CD4-positive, alpha-beta T cell treated with Interferon alpha-2 for 1 hour (primary cell): ENCODE results near the gene INPP4B.
"Not testable (repeated sequence)": the region's sequence is repeated elsewhere in the genome, so short reads cannot be mapped to it uniquely, and the experiment has no call there.

Experiments
- DNase-seq, 2 donors: peaks; one replicate each; pipeline ENCODE4 v3.0.0-alpha.2; 2020 to 2022

Gene INPP4B

GRCh38 chr4:142663828-142664227 is 182.3 kb downstream of the INPP4B start:
- DNase-seq, result no peak

GRCh38 chr4:142660728-142661127 is 185.4 kb downstream of the INPP4B start:
- DNase-seq, result no peak

- DNase-seq, result peak in 1 of 2 donors; percentile 39
Observed at GRCh38 chr4:142656178-142656577, 189.9 kb downstream of the INPP4B start.

GRCh38 chr4:142648378-142648777 is 197.7 kb downstream of the INPP4B start:
- no peak for DNase-seq

- peak in 1 of 2 donors; percentile 12 for DNase-seq
Observed at GRCh38 chr4:142645475-142646108, 200.5 kb downstream of the INPP4B start.

GRCh38 chr4:142644628-142645027 is 201.5 kb downstream of the INPP4B start:
- DNase-seq, result not testable (repeated sequence)

- DNase-seq, result no peak
Observed at GRCh38 chr4:142637614-142638013, 208.5 kb downstream of the INPP4B start.

- no peak for DNase-seq
Observed at GRCh38 chr4:142631836-142632235, 214.3 kb downstream of the INPP4B start.

- no peak for DNase-seq
Observed at GRCh38 chr4:142615324-142615665, 230.8 kb downstream of the INPP4B start.

- DNase-seq, result no peak
Observed at GRCh38 chr4:142614621-142615323, 231.3 kb downstream of the INPP4B start.

- DNase-seq, result no peak
Observed at GRCh38 chr4:142607976-142608375, 238.1 kb downstream of the INPP4B start.

- DNase-seq, result no peak
Observed at GRCh38 chr4:142600952-142601351, 245.1 kb downstream of the INPP4B start.

GRCh38 chr4:142598132-142598531 is 248.0 kb downstream of the INPP4B start:
- no peak for DNase-seq

GRCh38 chr4:142596595-142596994 is 249.5 kb downstream of the INPP4B start:
- DNase-seq, result no peak

- no peak for DNase-seq
Observed at GRCh38 chr4:142596121-142596520, 250.0 kb downstream of the INPP4B start.

GRCh38 chr4:142595222-142595871 is 250.8 kb downstream of the INPP4B start:
- DNase-seq, result no peak

GRCh38 chr4:142585411-142585810 is 260.7 kb downstream of the INPP4B start:
- no peak for DNase-seq

GRCh38 chr4:142583708-142584107 is 262.4 kb downstream of the INPP4B start:
- no peak for DNase-seq

GRCh38 chr4:142582340-142582739 is 263.8 kb downstream of the INPP4B start:
- DNase-seq, result no peak

- no peak for DNase-seq
Observed at GRCh38 chr4:142581881-142582280, 264.2 kb downstream of the INPP4B start.

- DNase-seq, result no peak
Observed at GRCh38 chr4:142579443-142579842, 266.7 kb downstream of the INPP4B start.

GRCh38 chr4:142574306-142574705 is 271.8 kb downstream of the INPP4B start:
- no peak for DNase-seq

GRCh38 chr4:142572071-142572470 is 274.0 kb downstream of the INPP4B start:
- peak in 1 of 2 donors; percentile 32 for DNase-seq
